Measurements from ENCODE around the gene PIN4. TPM values are rescaled to one million over a fixed set of nuclear protein-coding genes. Genes with fewer than 3 reads are reported as not detected.
"Not testable (repeated sequence)": the region's sequence is repeated elsewhere in the genome, so short reads cannot be mapped to it uniquely, and the experiment has no call there.

Gene PIN4
- total and polyA plus RNA-seq, 7 donors = 6.9 to 26.8 (median 15.0) TPM

DNA sequence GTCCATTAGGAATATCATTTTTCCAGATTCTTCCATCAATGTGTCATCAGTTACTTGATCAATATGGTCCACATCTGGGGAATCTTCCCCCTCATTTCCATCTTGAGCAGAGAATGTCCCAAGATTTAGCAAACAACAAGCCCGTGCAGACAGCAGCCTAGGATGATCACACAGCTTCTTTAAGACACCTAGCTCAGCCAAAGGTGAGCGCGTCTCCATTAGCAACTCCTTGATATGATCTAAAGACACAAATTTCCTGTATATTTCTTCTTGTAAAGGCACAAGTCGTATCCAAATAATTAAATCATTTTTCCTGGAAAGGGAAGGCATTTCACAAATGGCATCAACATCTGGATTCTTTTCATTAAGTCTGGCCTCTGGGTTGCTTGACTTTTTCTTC, 25.8 kb downstream of the PIN4 start:
- no peaks in the 10 kb centered on the region for H3K4me1 ChIP-seq
- peaks cover 0 to 6% (median 0%) of the 10 kb centered on the region in 4 donors for H3K36me3 ChIP-seq
- intact Hi-C loops (cut with DNase I) = no loop called here
- H3K27ac ChIP-seq = no peak overlapping the region
- 94 to 98% methylated on average over 4 of the region's 4 CpGs for WGBS, 2 donors
- TF ChIP-seq, protein P1, sequence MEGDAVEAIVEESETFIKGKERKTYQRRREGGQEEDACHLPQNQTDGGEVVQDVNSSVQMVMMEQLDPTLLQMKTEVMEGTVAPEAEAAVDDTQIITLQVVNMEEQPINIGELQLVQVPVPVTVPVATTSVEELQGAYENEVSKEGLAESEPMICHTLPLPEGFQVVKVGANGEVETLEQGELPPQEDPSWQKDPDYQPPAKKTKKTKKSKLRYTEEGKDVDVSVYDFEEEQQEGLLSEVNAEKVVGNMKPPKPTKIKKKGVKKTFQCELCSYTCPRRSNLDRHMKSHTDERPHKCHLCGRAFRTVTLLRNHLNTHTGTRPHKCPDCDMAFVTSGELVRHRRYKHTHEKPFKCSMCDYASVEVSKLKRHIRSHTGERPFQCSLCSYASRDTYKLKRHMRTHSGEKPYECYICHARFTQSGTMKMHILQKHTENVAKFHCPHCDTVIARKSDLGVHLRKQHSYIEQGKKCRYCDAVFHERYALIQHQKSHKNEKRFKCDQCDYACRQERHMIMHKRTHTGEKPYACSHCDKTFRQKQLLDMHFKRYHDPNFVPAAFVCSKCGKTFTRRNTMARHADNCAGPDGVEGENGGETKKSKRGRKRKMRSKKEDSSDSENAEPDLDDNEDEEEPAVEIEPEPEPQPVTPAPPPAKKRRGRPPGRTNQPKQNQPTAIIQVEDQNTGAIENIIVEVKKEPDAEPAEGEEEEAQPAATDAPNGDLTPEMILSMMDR (IDR thresholded peaks at IDR 0.05) = no peak
- TF ChIP-seq EP300 (IDR thresholded peaks at IDR 0.05) = no peak
- no peak for TF ChIP-seq POLR2A (IDR thresholded peaks at IDR 0.05)
- TF ChIP-seq POLR2AphosphoS5 (IDR thresholded peaks at IDR 0.05) = no peak
- H3K4me3 ChIP-seq = no peak overlapping the region
- no peaks in the 10 kb centered on the region for H3K27me3 ChIP-seq
- DNase-seq = no peak
- H3K9me3 ChIP-seq = no peaks in the 10 kb centered on the region

DNA sequence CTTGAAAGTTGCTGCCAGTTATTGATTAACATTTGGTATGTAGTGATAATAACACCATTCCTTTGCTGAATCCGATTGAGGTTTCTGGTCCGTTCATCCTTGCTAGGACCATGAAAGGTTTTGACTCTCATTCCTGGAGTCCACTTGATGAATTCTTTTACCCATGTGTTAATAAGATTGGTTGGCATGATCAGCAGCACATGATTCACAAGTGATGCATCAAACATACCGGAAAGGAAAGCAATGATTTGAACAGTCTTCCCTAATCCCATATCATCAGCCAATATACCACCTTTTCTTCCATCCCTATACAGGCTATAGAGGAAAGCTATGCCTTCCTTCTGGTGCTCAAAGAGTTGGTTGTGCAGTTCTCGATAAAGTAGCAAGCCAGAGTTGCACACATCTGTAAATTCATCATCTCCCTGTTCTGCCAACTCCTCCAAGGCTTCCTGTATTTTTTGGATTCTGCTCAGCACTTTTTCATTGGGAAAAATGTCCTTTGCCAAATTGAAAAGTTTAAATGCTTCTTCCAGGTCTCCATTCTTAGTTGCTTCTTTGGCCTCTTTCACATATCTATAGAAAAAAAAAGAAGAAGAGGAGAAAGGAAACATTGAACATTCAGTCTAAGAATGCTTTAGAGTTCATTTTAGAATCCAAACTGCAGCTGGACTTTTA, 26.7 kb downstream of the PIN4 start:
- Histone ChIP-seq H3K4me3 (no peak overlapping the region), H3K27me3 (no peaks in the 10 kb centered on the region), H3K4me1 (no peaks in the 10 kb centered on the region), H3K9me3 (no peaks in the 10 kb centered on the region), H3K27ac (no peak overlapping the region), H3K36me3 (peaks cover 0 to 6% (median 0%) of the 10 kb centered on the region in 4 donors)
- no peak for TF ChIP-seq POLR2A (IDR thresholded peaks at IDR 0.05)
- no peak for TF ChIP-seq EP300 (IDR thresholded peaks at IDR 0.05)
- TF ChIP-seq, protein P1 (IDR thresholded peaks at IDR 0.05) = no peak
- TF ChIP-seq POLR2AphosphoS5 (IDR thresholded peaks at IDR 0.05) = no peak
- WGBS, 2 donors = 92 to 96% methylated on average over 4 of the region's 4 CpGs
- DNase-seq = no peak
- intact Hi-C loops (cut with DNase I) = no loop called here

DNA sequence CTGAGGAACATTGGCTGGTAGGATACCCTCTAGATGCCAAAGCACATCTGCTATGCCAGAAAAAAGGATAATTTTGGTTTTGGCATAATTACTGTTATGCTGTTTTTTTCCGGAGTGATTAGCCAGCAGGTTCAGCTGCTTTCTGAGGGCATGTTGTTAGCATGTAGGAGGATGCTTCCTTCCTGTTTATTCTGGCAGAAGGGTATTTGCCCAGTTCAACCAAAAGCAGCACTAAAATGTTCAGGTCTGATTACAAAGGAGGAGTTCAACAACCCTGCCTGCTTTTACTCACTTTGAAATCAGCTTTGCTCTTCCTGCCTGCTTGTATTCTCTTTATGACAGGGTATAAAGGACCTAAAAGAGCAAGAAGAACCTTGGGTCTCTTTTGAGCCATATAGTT, 35.4 kb downstream of the PIN4 start:
- DNase-seq = no peak
- Histone ChIP-seq H3K4me1 (no peaks in the 10 kb centered on the region), H3K4me3 (no peak overlapping the region), H3K36me3 (no peaks in the 10 kb centered on the region), H3K27me3 (no peaks in the 10 kb centered on the region), H3K27ac (no peak overlapping the region), H3K9me3 (no peaks in the 10 kb centered on the region)
- intact Hi-C loops (cut with DNase I) = no loop called here
- TF ChIP-seq, protein P1 (IDR thresholded peaks at IDR 0.05) = no peak
- no peak for TF ChIP-seq POLR2A (IDR thresholded peaks at IDR 0.05)
- TF ChIP-seq EP300 (IDR thresholded peaks at IDR 0.05) = no peak
- no peak for TF ChIP-seq POLR2AphosphoS5 (IDR thresholded peaks at IDR 0.05)
- WGBS, 2 donors = 35 to 49% methylated on average over 1 of the region's 1 CpG

DNA sequence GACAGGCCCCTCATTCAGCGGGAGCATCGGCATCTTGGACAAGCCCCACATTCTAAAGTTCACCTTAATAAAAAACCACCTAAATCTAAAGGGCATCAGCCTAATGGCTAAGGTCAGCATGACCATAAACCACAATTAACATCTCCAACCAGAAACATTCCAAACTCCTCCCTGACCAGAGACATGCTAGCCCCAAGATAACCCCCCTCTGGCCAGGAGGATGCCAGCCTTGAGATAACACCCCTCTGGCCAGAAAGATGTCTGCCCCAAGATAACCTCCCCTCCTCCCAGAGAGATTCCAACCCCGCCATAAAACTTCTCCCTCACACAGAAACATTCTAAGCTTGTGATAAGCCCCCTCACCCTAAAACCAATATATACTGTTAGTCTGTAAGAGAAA, 38.8 kb downstream of the PIN4 start:
- H3K27me3 ChIP-seq; H3K27ac ChIP-seq; H3K4me3 ChIP-seq; H3K9me3 ChIP-seq; DNase-seq; H3K36me3 ChIP-seq; intact Hi-C loops (cut with DNase I); H3K4me1 ChIP-seq: not testable (repeated sequence)
- 98% methylated on average over 3 of the region's 3 CpGs for WGBS, 2 donors

DNA sequence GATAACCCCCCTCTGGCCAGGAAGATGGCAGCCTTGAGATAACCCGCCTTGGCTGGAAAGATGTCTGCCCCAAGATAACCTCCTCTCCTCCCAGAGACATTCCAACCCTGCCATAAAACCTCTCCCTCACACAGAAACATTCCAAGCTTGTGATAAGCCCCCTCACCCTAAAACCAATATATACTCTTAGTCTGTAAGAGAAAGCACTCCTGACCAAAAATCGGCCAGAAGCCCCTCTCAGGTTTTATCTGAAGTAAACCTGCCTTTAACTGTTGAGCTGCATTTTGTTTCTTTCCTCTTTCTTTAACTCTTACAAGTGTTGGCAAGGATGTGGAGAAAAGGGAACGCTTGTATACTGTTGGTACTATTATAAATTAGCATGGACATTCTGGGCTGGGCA, 48.7 kb downstream of the PIN4 start:
- Histone ChIP-seq H3K4me3 (no peak overlapping the region), H3K36me3 (no peaks in the 10 kb centered on the region), H3K27ac (no peak overlapping the region), H3K27me3 (no peaks in the 10 kb centered on the region), H3K4me1 (no peaks in the 10 kb centered on the region), H3K9me3 (peaks cover 0 to 6% (median 0%) of the 10 kb centered on the region in 4 donors)
- 97 to 99% methylated on average over 3 of the region's 3 CpGs for WGBS, 2 donors
- TF ChIP-seq POLR2AphosphoS5 (IDR thresholded peaks at IDR 0.05) (no peak), EP300 (IDR thresholded peaks at IDR 0.05) (no peak), POLR2A (IDR thresholded peaks at IDR 0.05) (no peak)
- TF ChIP-seq, protein P1 (IDR thresholded peaks at IDR 0.05) = no peak
- intact Hi-C loops (cut with DNase I) = no loop called here
- DNase-seq = no peak
